GM10248 (cell line): ENCODE data around the gene TMIGD2.

Experiments
- CTCF ChIA-PET: fragments of 300-600 bp; sonication (Branson Sonifier 250); formaldehyde crosslinking; extraction: SDS; loops from one replicate; lab custom pipeline; 2021; ENCODE audit warnings: antibody characterized with exemption; lab: Yijun Ruan, JAX
- POLR2A ChIA-PET: fragments of 350-650 bp; sonication (Branson Sonifier 250); formaldehyde crosslinking; extraction: SDS; loops from one replicate; lab custom pipeline; 2020; ENCODE audit warnings: antibody characterized with exemption; lab: Yijun Ruan, JAX
- DNase-seq: peaks from one replicate; pipeline ENCODE4 v3.0.0; 2012; ENCODE audit errors: extremely low spot score
- CTCF ChIP-seq: IDR thresholded peaks from 2 replicates; pipeline ENCODE4 v1.5.1; 2012; ENCODE audit warnings: mild to moderate bottlenecking, low read depth; ENCODE audit errors: extremely low read depth, missing control alignments, control extremely low read depth

The TMIGD2 gene

GRCh38 chr19:4326837-4327251 is 24.7 kb upstream of the TMIGD2 start:
- TF ChIP-seq CTCF, result no peak
- ChIA-PET CTCF (no interaction called here), POLR2A (no interaction called here)
- peak; percentile 18 for DNase-seq

- ChIA-PET POLR2A (no interaction called here), CTCF (interaction anchor here (4.5 kb wide), 1 partner anchor 75 kb away, joined by 16 read pairs; the partner anchor contains the start of genes CHAF1A and SH3GL1)
- TF ChIP-seq CTCF, result no peak
Observed at GRCh38 chr19:4326215-4326836, 24.1 kb upstream of the TMIGD2 start.

GRCh38 chr19:4324228-4324627 is 22.0 kb upstream of the TMIGD2 start:
- POLR2A ChIA-PET, result interaction anchor here (1.6 kb wide), 1 partner anchor 19 kb away, joined by 3 read pairs; the partner anchor contains the start of gene MPND
- no peak for DNase-seq
- CTCF ChIA-PET, result interaction anchor here (1.6 to 4.5 kb wide), 3 partner anchors 13 to 77 kb away, joined by 4 to 16 read pairs (median 5); partner anchors contain the start of genes CHAF1A and SH3GL1
- TF ChIP-seq CTCF, result no peak

More at GRCh38 chr19:4326215-4326836, 24.1 kb upstream of the TMIGD2 start:
- peak; percentile 5 for DNase-seq

GRCh38 chr19:4323692-4324091 is 21.5 kb upstream of the TMIGD2 start:
- POLR2A ChIA-PET, result interaction anchor here (1.6 kb wide), 1 partner anchor 19 kb away, joined by 3 read pairs; the partner anchor contains the start of gene MPND
- DNase-seq, result no peak
- CTCF ChIA-PET, result interaction anchor here (1.6 to 4.9 kb wide), 4 partner anchors 13 to 78 kb away, joined by 4 to 28 read pairs (median 10); partner anchors contain the start of genes CHAF1A and SH3GL1
- TF ChIP-seq CTCF, result no peak

GRCh38 chr19:4322942-4323665 is 20.9 kb upstream of the TMIGD2 start:
- ChIA-PET CTCF (interaction anchor here (1.7 to 4.9 kb wide), 5 partner anchors 12 to 78 kb away, joined by 5 to 28 read pairs (median 11); partner anchors contain the start of genes CHAF1A and SH3GL1), POLR2A (interaction anchor here (0.9 to 1.6 kb wide), 2 partner anchors 20 kb away, joined by 3 read pairs; partner anchors contain the start of gene MPND)
- TF ChIP-seq CTCF, result no peak
- no peak for DNase-seq

GRCh38 chr19:4320419-4320818 is 18.2 kb upstream of the TMIGD2 start:
- no peak for TF ChIP-seq CTCF
- POLR2A ChIA-PET, result no interaction called here
- no peak for DNase-seq
- CTCF ChIA-PET, result interaction anchor here (1.2 to 4.9 kb wide), 6 partner anchors 15 to 80 kb away, joined by 4 to 28 read pairs (median 8); partner anchors contain the start of genes MPND and SH3GL1
